ENCODE data around the gene TENM3. TPM values are rescaled to one million over a fixed set of nuclear protein-coding genes. Genes with fewer than 3 reads are reported as not detected.

TENM3 gene
- total and polyA plus RNA-seq, 10 of the 15 experiments (the other 5 are each of a cell fraction or from before 2014, with no cell fraction given): 0.01 to 1.7 (median 0.08) TPM; not detected in 2

DNA sequence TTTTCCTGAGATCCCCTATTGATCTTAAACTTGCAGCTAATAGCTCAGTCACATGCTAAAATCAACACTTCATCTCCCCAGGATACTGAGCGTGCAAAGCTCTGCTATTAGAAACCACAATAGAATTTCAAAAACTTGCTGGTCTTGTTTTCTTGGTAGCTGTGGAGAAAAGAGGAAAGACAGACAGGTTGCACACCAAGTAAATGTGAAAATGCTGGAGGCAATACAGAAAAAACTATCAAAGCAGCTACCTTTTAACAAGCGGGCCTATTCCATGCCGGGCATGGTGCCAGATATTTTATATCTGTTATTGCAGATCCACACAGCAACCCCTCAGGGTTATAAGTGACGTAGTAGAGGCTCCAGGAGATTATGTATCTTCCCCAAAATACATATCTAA is 502.0 kb downstream of the TENM3 start:
- DNase-seq (ENCODE audit: low read depth, low spot score) (no peak), ATAC-seq (no peak), FAIRE-seq (no peak)
- no peaks in the 10 kb centered on the region for H3K9me3 ChIP-seq (replicated peaks; ENCODE audit: control insufficient read depth, insufficient read depth, low read length)
- H2AFZ ChIP-seq (ENCODE audit: control insufficient read depth, low read depth, low read length): no peak overlapping the region
- H3K27ac ChIP-seq (ENCODE audit: control insufficient read depth, insufficient read depth): no peak overlapping the region
- H3K4me3 ChIP-seq: no peak overlapping the region
- H3K9ac ChIP-seq (ENCODE audit: control insufficient read depth, insufficient read depth, low read length): no peak overlapping the region
- no peaks in the 10 kb centered on the region for H3K4me1 ChIP-seq (ENCODE audit: control insufficient read depth, insufficient read depth, low read length)
- CTCF ChIA-PET: interaction anchor here (0.6 kb wide), 1 partner anchor 180 kb away, joined by 3 read pairs; no protein-coding TSS in a partner anchor
- SMC1A ChIA-PET (ENCODE audit: uncharacterized antibody, unreplicated experiment): interaction anchor here (0.9 to 1.3 kb wide), 3 partner anchors 9 to 124 kb away, joined by 3 to 4 read pairs (median 4); no protein-coding TSS in a partner anchor
- TF ChIP-seq MEF2B (IDR thresholded peaks at IDR 0.05; ENCODE audit: partially characterized antibody, poor library complexity, severe bottlenecking) (no peak), RELA (IDR thresholded peaks at IDR 0.05; ENCODE audit: borderline replicate concordance, partially characterized antibody) (no peak)
- H3K79me2 ChIP-seq (ENCODE audit: control insufficient read depth, insufficient read depth, low read length): no peaks in the 10 kb centered on the region
- no peaks in the 10 kb centered on the region for H4K20me1 ChIP-seq (ENCODE audit: control insufficient read depth, insufficient read depth)
- H3K27me3 ChIP-seq (replicated peaks in 1 of 2; ENCODE audit: control insufficient read depth in 2 of 2, insufficient read depth in 2 of 2, low read length in 1 of 2): no peaks in the 10 kb centered on the region
- no TSS peak for BruUV-seq (replicated peaks)
- RAD21 ChIA-PET (ENCODE audit: unreplicated experiment): no interaction called here
- no peaks in the 10 kb centered on the region for H3K36me3 ChIP-seq (ENCODE audit: control insufficient read depth in 2 of 2, insufficient read depth in 2 of 2, low read length in 1 of 2)
- in situ Hi-C loops (cut with MboI): no loop called here
- 42% methylated on average over 4 of the region's 4 CpGs for WGBS (ENCODE audit: insufficient coverage, insufficient replicate concordance, low lambda C conversion rate, missing lambda C conversion rate)
- intact Hi-C loops (cut with micrococcal nuclease; ENCODE audit: unreplicated experiment): no loop called here
- POLR2A ChIA-PET: no interaction called here
- H3K4me2 ChIP-seq (ENCODE audit: control insufficient read depth, insufficient read depth): no peak overlapping the region

DNA sequence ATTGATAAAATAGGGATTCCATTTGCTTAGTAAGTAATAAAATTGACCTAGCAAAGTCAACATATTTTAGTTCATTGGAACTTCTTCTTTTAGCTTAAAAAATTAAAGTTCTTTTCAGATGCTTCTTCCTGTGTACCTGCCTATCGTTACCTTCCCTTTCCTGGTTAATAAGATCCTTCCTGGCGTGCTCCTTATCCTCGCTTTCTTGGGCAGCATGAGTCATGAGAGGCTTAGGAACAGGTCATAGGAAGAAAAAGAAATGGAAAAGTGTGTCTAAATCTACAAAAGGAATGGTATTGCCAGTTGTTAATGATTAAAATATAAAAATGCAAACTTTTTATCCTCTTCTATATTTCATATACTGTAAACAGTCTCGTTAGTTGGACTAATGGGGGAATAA is 503.7 kb downstream of the TENM3 start:
- DNase-seq (ENCODE audit: low read depth, low spot score) (no peak), FAIRE-seq (no peak), ATAC-seq (no peak)
- SMC1A ChIA-PET (ENCODE audit: uncharacterized antibody, unreplicated experiment): interaction anchor here (1.7 kb wide), 1 partner anchor 9 kb away, joined by 5 read pairs; no protein-coding TSS in a partner anchor
- no peak overlapping the region for H3K4me2 ChIP-seq (ENCODE audit: control insufficient read depth, insufficient read depth)
- BruUV-seq (replicated peaks): no TSS peak
- H3K36me3 ChIP-seq (ENCODE audit: control insufficient read depth in 2 of 2, insufficient read depth in 2 of 2, low read length in 1 of 2): no peaks in the 10 kb centered on the region
- in situ Hi-C loops (cut with MboI): no loop called here
- no peak overlapping the region for H3K9ac ChIP-seq (ENCODE audit: control insufficient read depth, insufficient read depth, low read length)
- RAD21 ChIA-PET (ENCODE audit: unreplicated experiment): no interaction called here
- intact Hi-C loops (cut with micrococcal nuclease; ENCODE audit: unreplicated experiment): no loop called here
- WGBS (ENCODE audit: insufficient coverage, insufficient replicate concordance, low lambda C conversion rate, missing lambda C conversion rate): 25% methylated on average over 4 of the region's 4 CpGs
- H3K9me3 ChIP-seq (replicated peaks; ENCODE audit: control insufficient read depth, insufficient read depth, low read length): no peaks in the 10 kb centered on the region
- H3K4me1 ChIP-seq (ENCODE audit: control insufficient read depth, insufficient read depth, low read length): no peaks in the 10 kb centered on the region
- CTCF ChIA-PET: no interaction called here
- H3K27ac ChIP-seq (ENCODE audit: control insufficient read depth, insufficient read depth): no peak overlapping the region
- POLR2A ChIA-PET: no interaction called here
- H3K79me2 ChIP-seq (ENCODE audit: control insufficient read depth, insufficient read depth, low read length): no peaks in the 10 kb centered on the region
- H2AFZ ChIP-seq (ENCODE audit: control insufficient read depth, low read depth, low read length): no peak overlapping the region
- no peak overlapping the region for H3K4me3 ChIP-seq
- no peaks in the 10 kb centered on the region for H3K27me3 ChIP-seq (replicated peaks in 1 of 2; ENCODE audit: control insufficient read depth in 2 of 2, insufficient read depth in 2 of 2, low read length in 1 of 2)
- H4K20me1 ChIP-seq (ENCODE audit: control insufficient read depth, insufficient read depth): no peaks in the 10 kb centered on the region
- TF ChIP-seq MEF2B (IDR thresholded peaks at IDR 0.05; ENCODE audit: partially characterized antibody, poor library complexity, severe bottlenecking) (no peak), ZNF274 (IDR thresholded peaks at IDR 0.05; ENCODE audit: insufficient read depth, insufficient read length) (no peak), GABPA (IDR thresholded peaks at IDR 0.05; ENCODE audit: low read depth) (no peak), NFYB (IDR thresholded peaks at IDR 0.05; ENCODE audit: insufficient read depth, low read depth, low read length) (no peak), PAX8 (IDR thresholded peaks at IDR 0.05) (no peak), RFX5 (IDR thresholded peaks at IDR 0.05; ENCODE audit: low read depth, low read length) (no peak), BCL11A (IDR thresholded peaks at IDR 0.05; ENCODE audit: low read depth, low read length) (no peak), TARDBP (IDR thresholded peaks at IDR 0.05; ENCODE audit: borderline replicate concordance) (no peak), ASH2L (IDR thresholded peaks at IDR 0.05; ENCODE audit: borderline replicate concordance, low read depth) (no peak)
- TF ChIP-seq, protein P1, sequence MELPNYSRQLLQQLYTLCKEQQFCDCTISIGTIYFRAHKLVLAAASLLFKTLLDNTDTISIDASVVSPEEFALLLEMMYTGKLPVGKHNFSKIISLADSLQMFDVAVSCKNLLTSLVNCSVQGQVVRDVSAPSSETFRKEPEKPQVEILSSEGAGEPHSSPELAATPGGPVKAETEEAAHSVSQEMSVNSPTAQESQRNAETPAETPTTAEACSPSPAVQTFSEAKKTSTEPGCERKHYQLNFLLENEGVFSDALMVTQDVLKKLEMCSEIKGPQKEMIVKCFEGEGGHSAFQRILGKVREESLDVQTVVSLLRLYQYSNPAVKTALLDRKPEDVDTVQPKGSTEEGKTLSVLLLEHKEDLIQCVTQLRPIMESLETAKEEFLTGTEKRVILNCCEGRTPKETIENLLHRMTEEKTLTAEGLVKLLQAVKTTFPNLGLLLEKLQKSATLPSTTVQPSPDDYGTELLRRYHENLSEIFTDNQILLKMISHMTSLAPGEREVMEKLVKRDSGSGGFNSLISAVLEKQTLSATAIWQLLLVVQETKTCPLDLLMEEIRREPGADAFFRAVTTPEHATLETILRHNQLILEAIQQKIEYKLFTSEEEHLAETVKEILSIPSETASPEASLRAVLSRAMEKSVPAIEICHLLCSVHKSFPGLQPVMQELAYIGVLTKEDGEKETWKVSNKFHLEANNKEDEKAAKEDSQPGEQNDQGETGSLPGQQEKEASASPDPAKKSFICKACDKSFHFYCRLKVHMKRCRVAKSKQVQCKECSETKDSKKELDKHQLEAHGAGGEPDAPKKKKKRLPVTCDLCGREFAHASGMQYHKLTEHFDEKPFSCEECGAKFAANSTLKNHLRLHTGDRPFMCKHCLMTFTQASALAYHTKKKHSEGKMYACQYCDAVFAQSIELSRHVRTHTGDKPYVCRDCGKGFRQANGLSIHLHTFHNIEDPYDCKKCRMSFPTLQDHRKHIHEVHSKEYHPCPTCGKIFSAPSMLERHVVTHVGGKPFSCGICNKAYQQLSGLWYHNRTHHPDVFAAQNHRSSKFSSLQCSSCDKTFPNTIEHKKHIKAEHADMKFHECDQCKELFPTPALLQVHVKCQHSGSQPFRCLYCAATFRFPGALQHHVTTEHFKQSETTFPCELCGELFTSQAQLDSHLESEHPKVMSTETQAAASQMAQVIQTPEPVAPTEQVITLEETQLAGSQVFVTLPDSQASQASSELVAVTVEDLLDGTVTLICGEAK (IDR thresholded peaks at IDR 0.05; ENCODE audit: borderline replicate concordance): no peak
- TF ChIP-seq, protein P2, sequence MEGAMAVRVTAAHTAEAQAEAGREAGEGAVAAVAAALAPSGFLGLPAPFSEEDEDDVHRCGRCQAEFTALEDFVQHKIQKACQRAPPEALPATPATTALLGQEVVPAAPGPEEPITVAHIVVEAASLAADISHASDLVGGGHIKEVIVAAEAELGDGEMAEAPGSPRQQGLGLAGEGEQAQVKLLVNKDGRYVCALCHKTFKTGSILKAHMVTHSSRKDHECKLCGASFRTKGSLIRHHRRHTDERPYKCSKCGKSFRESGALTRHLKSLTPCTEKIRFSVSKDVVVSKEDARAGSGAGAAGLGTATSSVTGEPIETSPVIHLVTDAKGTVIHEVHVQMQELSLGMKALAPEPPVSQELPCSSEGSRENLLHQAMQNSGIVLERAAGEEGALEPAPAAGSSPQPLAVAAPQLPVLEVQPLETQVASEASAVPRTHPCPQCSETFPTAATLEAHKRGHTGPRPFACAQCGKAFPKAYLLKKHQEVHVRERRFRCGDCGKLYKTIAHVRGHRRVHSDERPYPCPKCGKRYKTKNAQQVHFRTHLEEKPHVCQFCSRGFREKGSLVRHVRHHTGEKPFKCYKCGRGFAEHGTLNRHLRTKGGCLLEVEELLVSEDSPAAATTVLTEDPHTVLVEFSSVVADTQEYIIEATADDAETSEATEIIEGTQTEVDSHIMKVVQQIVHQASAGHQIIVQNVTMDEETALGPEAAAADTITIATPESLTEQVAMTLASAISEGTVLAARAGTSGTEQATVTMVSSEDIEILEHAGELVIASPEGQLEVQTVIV (IDR thresholded peaks at IDR 0.05; ENCODE audit: borderline replicate concordance, partially characterized antibody): no peak

Data from GM12878 (cell line).